HepG2 (cell line): ENCODE results near the gene DHRS13.

Experiments used
- CHD2 ChIP-seq: IDR thresholded peaks from 2 replicates; pipeline ENCODE4 v1.6.1; 2011; ENCODE audit warnings: low read depth, low read length, improper control_type of control experiment
- ELF4 ChIP-seq: sonication (generic); formaldehyde crosslinking; IDR thresholded peaks from 2 replicates; pipeline ENCODE4 v1.5.0; 2020; ENCODE audit warnings: missing genetic modification reagents, mild to moderate bottlenecking, moderate library complexity, borderline replicate concordance
- NFKB2 ChIP-seq: sonication (generic); formaldehyde crosslinking; IDR thresholded peaks from 2 replicates; pipeline ENCODE4 v1.4.0; 2020; ENCODE audit warnings: missing genetic modification reagents, borderline replicate concordance
- POLR2AphosphoS5 ChIP-seq: IDR thresholded peaks from 2 replicates; pipeline ENCODE4 v1.6.1; 2012; ENCODE audit warnings: low read depth, low read length
- SP2 ChIP-seq: sonication (generic); formaldehyde crosslinking; IDR thresholded peaks from 2 replicates; pipeline ENCODE4 v1.5.1; 2020; ENCODE audit warnings: mild to moderate bottlenecking, missing genetic modification reagents
- ZNF430 ChIP-seq: sonication (generic); formaldehyde crosslinking; IDR thresholded peaks from 2 replicates; pipeline ENCODE4 v1.9.0; 2021; ENCODE audit warnings: mild to moderate bottlenecking, missing genetic modification reagents
- TF ChIP-seq, protein P1 (sequence below): sonication (generic); formaldehyde crosslinking; IDR thresholded peaks from 2 replicates; pipeline ENCODE4 v1.5.0; 2020; ENCODE audit warnings: missing genetic modification reagents
- TF ChIP-seq, protein P2 (sequence below): sonication (generic); formaldehyde crosslinking; IDR thresholded peaks from 2 replicates; pipeline ENCODE4 v1.5.0; 2020; ENCODE audit warnings: mild to moderate bottlenecking, missing genetic modification reagents, moderate library complexity
- TF ChIP-seq, protein P3 (sequence below): sonication (generic); formaldehyde crosslinking; IDR thresholded peaks from 2 replicates; pipeline ENCODE4 v1.4.0; 2020; ENCODE audit warnings: missing genetic modification reagents

DNA sequence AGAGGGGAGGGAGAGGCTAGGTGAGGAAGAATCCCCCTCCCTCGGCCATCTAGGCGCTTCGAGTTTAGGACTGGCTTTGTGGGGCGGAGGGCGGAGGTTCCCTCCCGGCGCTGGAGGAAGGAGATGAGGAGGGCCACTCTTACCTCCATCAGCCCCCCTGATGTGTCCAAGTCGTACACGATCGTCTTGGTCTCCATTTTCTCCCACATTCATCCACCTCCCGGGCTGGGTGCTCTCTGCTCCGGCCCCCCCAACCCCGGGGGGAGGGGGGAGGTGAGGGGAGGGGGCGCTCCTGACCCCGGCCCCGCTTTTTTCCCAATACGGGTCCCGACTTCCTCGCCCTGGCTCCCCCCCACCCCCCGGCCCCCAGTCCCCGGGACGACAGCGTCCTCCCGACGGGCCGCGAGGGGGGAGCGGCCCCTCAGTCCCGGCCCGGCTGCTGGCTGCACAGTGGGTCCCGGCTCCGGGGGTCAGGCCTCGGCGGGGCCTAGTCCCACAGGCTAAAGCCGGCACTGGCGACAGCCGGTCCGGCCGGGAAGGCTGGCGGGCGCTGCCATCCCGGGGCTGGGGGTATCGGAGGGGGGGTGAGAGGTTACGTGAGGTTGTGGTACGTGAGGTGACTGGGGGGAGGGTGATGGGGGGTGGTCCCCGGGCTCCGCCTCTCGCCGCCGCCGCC is 48.0 kb upstream of the DHRS13 start:
- TF ChIP-seq, protein P1, sequence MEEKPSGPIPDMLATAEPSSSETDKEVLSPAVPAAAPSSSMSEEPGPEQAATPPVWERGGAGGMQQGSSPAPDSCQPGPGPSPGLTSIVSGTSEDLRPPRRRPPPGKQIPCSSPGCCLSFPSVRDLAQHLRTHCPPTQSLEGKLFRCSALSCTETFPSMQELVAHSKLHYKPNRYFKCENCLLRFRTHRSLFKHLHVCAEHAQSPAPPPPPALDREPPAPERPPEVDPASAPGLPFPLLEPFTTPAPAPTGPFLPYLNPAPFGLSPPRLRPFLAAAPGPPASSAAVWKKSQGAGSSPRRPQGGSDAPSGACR (CRISPR knock-in tag), result no peak
- no peak for TF ChIP-seq POLR2AphosphoS5
- TF ChIP-seq ELF4, result no peak
- TF ChIP-seq, protein P2, sequence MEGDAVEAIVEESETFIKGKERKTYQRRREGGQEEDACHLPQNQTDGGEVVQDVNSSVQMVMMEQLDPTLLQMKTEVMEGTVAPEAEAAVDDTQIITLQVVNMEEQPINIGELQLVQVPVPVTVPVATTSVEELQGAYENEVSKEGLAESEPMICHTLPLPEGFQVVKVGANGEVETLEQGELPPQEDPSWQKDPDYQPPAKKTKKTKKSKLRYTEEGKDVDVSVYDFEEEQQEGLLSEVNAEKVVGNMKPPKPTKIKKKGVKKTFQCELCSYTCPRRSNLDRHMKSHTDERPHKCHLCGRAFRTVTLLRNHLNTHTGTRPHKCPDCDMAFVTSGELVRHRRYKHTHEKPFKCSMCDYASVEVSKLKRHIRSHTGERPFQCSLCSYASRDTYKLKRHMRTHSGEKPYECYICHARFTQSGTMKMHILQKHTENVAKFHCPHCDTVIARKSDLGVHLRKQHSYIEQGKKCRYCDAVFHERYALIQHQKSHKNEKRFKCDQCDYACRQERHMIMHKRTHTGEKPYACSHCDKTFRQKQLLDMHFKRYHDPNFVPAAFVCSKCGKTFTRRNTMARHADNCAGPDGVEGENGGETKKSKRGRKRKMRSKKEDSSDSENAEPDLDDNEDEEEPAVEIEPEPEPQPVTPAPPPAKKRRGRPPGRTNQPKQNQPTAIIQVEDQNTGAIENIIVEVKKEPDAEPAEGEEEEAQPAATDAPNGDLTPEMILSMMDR, result no peak
- TF ChIP-seq ZNF430, result no peak
- TF ChIP-seq SP2 (CRISPR knock-in tag), result no peak
- TF ChIP-seq, protein P3, sequence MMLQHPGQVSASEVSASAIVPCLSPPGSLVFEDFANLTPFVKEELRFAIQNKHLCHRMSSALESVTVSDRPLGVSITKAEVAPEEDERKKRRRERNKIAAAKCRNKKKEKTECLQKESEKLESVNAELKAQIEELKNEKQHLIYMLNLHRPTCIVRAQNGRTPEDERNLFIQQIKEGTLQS (CRISPR knock-in tag), result no peak
- TF ChIP-seq CHD2, result no peak
- no peak for TF ChIP-seq NFKB2 (CRISPR knock-in tag)
